ENCODE data around the gene GPR162. TPM values are rescaled to one million over a fixed set of nuclear protein-coding genes. Genes with fewer than 3 reads are reported as not detected.

GPR162 gene
- total and polyA plus RNA-seq, 10 of the 15 experiments (the other 5 are each of a cell fraction or from before 2014, with no cell fraction given): not detected

- TF ChIP-seq, protein P1, sequence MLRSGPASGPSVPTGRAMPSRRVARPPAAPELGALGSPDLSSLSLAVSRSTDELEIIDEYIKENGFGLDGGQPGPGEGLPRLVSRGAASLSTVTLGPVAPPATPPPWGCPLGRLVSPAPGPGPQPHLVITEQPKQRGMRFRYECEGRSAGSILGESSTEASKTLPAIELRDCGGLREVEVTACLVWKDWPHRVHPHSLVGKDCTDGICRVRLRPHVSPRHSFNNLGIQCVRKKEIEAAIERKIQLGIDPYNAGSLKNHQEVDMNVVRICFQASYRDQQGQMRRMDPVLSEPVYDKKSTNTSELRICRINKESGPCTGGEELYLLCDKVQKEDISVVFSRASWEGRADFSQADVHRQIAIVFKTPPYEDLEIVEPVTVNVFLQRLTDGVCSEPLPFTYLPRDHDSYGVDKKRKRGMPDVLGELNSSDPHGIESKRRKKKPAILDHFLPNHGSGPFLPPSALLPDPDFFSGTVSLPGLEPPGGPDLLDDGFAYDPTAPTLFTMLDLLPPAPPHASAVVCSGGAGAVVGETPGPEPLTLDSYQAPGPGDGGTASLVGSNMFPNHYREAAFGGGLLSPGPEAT (IDR thresholded peaks at IDR 0.05; ENCODE audit: low read depth): no peak
- peak; percentile 88 for TF ChIP-seq POLR2A (IDR thresholded peaks at IDR 0.05; ENCODE audit: low read depth, low read length)
- TF ChIP-seq E2F8 (IDR thresholded peaks at IDR 0.05; ENCODE audit: low read depth, partially characterized antibody): no peak
- no peak for TF ChIP-seq BCL3 (IDR thresholded peaks at IDR 0.05; ENCODE audit: borderline replicate concordance, insufficient read depth, low read depth, low read length, poor library complexity, severe bottlenecking)
- no peak for TF ChIP-seq ZNF622 (IDR thresholded peaks at IDR 0.05)
- TF ChIP-seq BRCA1 (IDR thresholded peaks at IDR 0.05; ENCODE audit: low read depth, low read length): no peak
- TF ChIP-seq TBL1XR1 (IDR thresholded peaks at IDR 0.05; ENCODE audit: low read depth, low read length): no peak
- TF ChIP-seq ZNF274 (IDR thresholded peaks at IDR 0.05; ENCODE audit: insufficient read depth, insufficient read length): no peak
- peak; percentile 21; the same call in 1 of the 2 replicates for TF ChIP-seq CREB1 (IDR thresholded peaks at IDR 0.05; ENCODE audit: low read depth)
- peak; percentile 56 for TF ChIP-seq SP1 (IDR thresholded peaks at IDR 0.05; ENCODE audit: low read depth, low read length)
- TF ChIP-seq IKZF1 (conservative IDR thresholded peaks at IDR 0.05): peak; percentile 66
- TF ChIP-seq FOXK2 (IDR thresholded peaks at IDR 0.05): no peak
- TF ChIP-seq HCFC1 (IDR thresholded peaks at IDR 0.05; ENCODE audit: low read length): peak; percentile 45; the same call in 1 of the 2 replicates
- TF ChIP-seq SKIL (IDR thresholded peaks at IDR 0.05; ENCODE audit: low read depth, poor library complexity, severe bottlenecking): no peak
- peak; percentile 98 for TF ChIP-seq PML (IDR thresholded peaks at IDR 0.05; ENCODE audit: low read length)
- no peak for TF ChIP-seq NR2C2 (IDR thresholded peaks at IDR 0.05; ENCODE audit: borderline replicate concordance, control insufficient read depth, insufficient read length, low read depth)
- no peak for TF ChIP-seq SMC3 (IDR thresholded peaks at IDR 0.05; ENCODE audit: borderline replicate concordance, low read length)
- no peak for TF ChIP-seq ZBED1 (IDR thresholded peaks at IDR 0.05; ENCODE audit: borderline replicate concordance)
- TF ChIP-seq ELK1 (IDR thresholded peaks at IDR 0.05; ENCODE audit: low read depth, low read length): no peak
- TF ChIP-seq RAD21 (IDR thresholded peaks at IDR 0.05; ENCODE audit: insufficient read depth, low read depth, low read length): no peak
- no peak for TF ChIP-seq RCOR1 (conservative IDR thresholded peaks at IDR 0.05; ENCODE audit: low read depth, low read length)
- TF ChIP-seq RBBP5 (conservative IDR thresholded peaks at IDR 0.05): no peak
- 0 out of 2 replicates have a peak, but pooled peaks have one; percentile 21 for TF ChIP-seq MXI1 (IDR thresholded peaks at IDR 0.05; ENCODE audit: low read depth, low read length)
Measured at GRCh38 chr12:6867413-6868210, 46.0 kb downstream of the GPR162 start, which contains the start of gene TPI1 (continued).

All from GM12878 (cell line).